Upper lobe of left lung (tissue), 6 donors: ENCODE data around the gene ACAP3. TPM values are rescaled to one million over a fixed set of nuclear protein-coding genes. Genes with fewer than 3 reads are reported as not detected.

ENCODE experiments used
- ATAC-seq, 2 donors: fragments of 200-7000 bp; cut with Tn5 transposase; one replicate each; pipeline ENCODE4 v1.9.1; 2022; ENCODE audit warnings: mild to moderate bottlenecking in 2 of 2, moderate library complexity in 2 of 2; ENCODE audit not compliant: low FRiP score in 2 of 2
- DNase-seq, 2 donors: peaks; one replicate each; pipeline ENCODE4 v3.0.0-alpha.2; 2019 to 2020
- H3K27ac ChIP-seq, 4 donors: fragments of 200-600 bp; sonication (generic); one replicate each; pipeline ENCODE4 v1.5.1; 2016 to 2019
- H3K27me3 ChIP-seq, 4 donors: fragments of 200-600 bp; sonication (generic); one replicate each; pipeline ENCODE4 v1.5.1; 2017 to 2019
- H3K36me3 ChIP-seq, 4 donors: fragments of 200-600 bp; sonication (generic); one replicate each; pipeline ENCODE4 v1.5.1; 2016 to 2019
- H3K4me1 ChIP-seq, 4 donors: fragments of 200-600 bp; sonication (generic); one replicate each; pipeline ENCODE4 v1.5.1; 2018 to 2019
- H3K4me3 ChIP-seq, 4 donors: fragments of 200-600 bp; sonication (generic); one replicate each; pipeline ENCODE4 v1.5.1; 2017 to 2019; ENCODE audit warnings: mild to moderate bottlenecking in 2 of 4, moderate library complexity in 1 of 4
- H3K9me3 ChIP-seq, 4 donors: fragments of 200-600 bp; sonication (generic); one replicate each; pipeline ENCODE4 v1.5.1; 2018 to 2019
- EP300 ChIP-seq, 4 donors: sonication (generic); formaldehyde crosslinking; IDR thresholded peaks; one replicate each; pipeline ENCODE4 v1.5.1; 2017; ENCODE audit warnings: antibody characterized with exemption in 4 of 4, control low read depth in 2 of 4
- POLR2A ChIP-seq, 4 donors: fragments of 450-650 bp; IDR thresholded peaks; one replicate each; pipeline ENCODE4 v1.5.1; 2016 to 2017; ENCODE audit warnings: antibody characterized with exemption in 4 of 4, mild to moderate bottlenecking in 2 of 4
- POLR2AphosphoS5 ChIP-seq, 2 donors: sonication (generic); formaldehyde crosslinking; IDR thresholded peaks; one replicate each; pipeline ENCODE4 v1.5.1; 2017; ENCODE audit warnings: antibody characterized with exemption in 2 of 2
- WGBS, 2 donors: methylation state at CpG; one replicate each; pipeline ENCODE4 v1.1.5; 2017 to 2018; 5-methylcytosine and 5-hydroxymethylcytosine counted together
- total RNA-seq, 6 donors: library from RNA; depleted of rRNA in 4 of 6; stranded (reverse); fragments of >200 nt in 4 of 6; gene quantifications; one replicate each; pipeline versions ENCODE4 v1.1.0 to v1.2.1, GENCODE V29; 2016 to 2021
- TF ChIP-seq, protein P1 (sequence below), 6 experiments: fragments of 450-650 bp in 4 of 6; fragments of 200-600 bp in 2 of 6; sonication (generic) in 2 of 6; IDR thresholded peaks; one replicate each; pipeline ENCODE4 v1.5.1; 2016 to 2019; ENCODE audit warnings: antibody characterized with exemption in 6 of 6
- donor health status: DM: no; HTN: no; CAD: no; lungs with moderate emphysema.
- donor health status: DM: no; HTN: yes; CAD: no; lungs with severe emphysema.

ACAP3 gene
- total RNA-seq, 6 donors from 2014 or later = 33.5 to 166 (median 60.1) TPM

DNA sequence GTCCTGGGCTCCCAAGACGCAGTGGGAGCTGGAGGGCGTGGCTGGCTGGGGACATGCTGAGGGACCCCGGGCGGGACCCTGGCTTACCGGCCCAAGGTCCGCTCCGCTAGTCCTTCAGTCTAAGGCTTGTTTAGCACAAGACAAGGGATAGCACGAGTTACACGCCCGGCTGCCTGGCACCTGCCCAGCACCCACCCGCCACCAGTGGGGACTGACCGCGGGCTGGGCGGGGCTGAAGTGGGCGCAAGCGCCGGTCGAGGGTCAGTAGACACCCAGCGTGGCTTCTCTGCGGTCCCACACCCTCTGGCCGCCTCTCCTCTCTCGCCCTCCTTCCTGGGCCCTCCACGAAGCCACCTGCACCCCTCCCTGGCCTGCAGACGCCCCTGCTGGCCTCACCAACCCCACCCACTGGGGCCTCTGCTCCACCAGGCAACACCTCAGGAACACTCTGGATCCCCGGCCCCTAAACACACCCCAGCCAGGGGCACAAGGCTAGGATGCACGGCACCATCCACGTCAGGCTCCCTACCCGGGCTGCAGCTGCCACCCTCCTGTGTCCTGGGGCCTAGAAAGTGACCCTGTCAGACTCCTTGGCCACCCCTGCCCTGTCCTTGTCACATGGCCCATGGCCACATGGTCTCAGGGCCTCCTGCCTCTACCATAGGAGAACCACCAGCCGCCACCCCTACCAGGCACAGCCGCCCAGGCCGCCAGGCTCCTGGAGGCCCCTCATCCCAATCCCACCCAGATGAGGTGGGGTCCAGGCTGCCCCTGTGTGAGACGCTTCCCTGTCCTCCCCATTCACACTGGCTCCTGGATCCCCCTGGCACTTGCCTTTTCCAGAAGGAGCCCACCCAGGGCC lies 29.4 kb upstream of the ACAP3 start:
- H3K4me3 ChIP-seq = no peak overlapping the region
- no peaks in the 10 kb centered on the region for H3K9me3 ChIP-seq
- H3K4me1 ChIP-seq = peaks cover 0 to 9% (median 0%) of the 10 kb centered on the region in 4 donors
- peaks cover 3 to 70% (median 44%) of the 10 kb centered on the region in 4 donors for H3K36me3 ChIP-seq
- 96 to 97% methylated on average over 31 to 32 of the region's 32 CpGs for WGBS, 2 donors
- ATAC-seq = no peak
- TF ChIP-seq EP300 (IDR thresholded peaks at IDR 0.05) (no peak), POLR2A (IDR thresholded peaks at IDR 0.05) (no peak), POLR2AphosphoS5 (IDR thresholded peaks at IDR 0.05) (no peak)
- TF ChIP-seq, protein P1, sequence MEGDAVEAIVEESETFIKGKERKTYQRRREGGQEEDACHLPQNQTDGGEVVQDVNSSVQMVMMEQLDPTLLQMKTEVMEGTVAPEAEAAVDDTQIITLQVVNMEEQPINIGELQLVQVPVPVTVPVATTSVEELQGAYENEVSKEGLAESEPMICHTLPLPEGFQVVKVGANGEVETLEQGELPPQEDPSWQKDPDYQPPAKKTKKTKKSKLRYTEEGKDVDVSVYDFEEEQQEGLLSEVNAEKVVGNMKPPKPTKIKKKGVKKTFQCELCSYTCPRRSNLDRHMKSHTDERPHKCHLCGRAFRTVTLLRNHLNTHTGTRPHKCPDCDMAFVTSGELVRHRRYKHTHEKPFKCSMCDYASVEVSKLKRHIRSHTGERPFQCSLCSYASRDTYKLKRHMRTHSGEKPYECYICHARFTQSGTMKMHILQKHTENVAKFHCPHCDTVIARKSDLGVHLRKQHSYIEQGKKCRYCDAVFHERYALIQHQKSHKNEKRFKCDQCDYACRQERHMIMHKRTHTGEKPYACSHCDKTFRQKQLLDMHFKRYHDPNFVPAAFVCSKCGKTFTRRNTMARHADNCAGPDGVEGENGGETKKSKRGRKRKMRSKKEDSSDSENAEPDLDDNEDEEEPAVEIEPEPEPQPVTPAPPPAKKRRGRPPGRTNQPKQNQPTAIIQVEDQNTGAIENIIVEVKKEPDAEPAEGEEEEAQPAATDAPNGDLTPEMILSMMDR (IDR thresholded peaks at IDR 0.05) = no peak
- peak in 1 of 2 donors; percentile 81 for DNase-seq
- H3K27me3 ChIP-seq = no peaks in the 10 kb centered on the region
- H3K27ac ChIP-seq = no peak overlapping the region

DNA sequence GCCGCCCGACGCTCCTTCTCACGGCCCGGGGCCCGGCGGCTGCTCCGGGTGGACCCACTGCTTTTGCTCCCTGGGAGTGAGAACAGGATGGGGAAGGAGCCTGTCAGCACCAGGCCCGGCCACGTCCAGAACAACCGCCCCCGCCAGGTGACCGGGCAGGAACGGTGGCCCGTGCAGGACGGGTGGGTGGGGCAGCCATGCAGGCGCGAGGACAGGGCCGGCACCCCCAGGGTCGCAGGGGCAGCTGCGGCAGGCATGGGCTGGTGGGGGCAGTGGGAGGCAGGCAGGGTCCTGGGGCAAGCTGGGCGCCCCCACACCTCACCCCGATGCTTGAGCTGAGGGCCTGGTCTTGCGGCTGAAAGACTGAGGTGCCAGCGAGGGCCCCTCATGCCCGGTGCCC lies 28.7 kb upstream of the ACAP3 start:
- peaks cover 3 to 64% (median 44%) of the 10 kb centered on the region in 4 donors for H3K36me3 ChIP-seq
- H3K4me3 ChIP-seq = no peak overlapping the region
- DNase-seq = peak in 1 of 2 donors; percentile 79
- no peaks in the 10 kb centered on the region for H3K27me3 ChIP-seq
- 96 to 98% methylated on average over 8 to 22 of the region's 26 CpGs for WGBS, 2 donors
- no peak overlapping the region for H3K27ac ChIP-seq
- no peak for ATAC-seq
- TF ChIP-seq POLR2A (IDR thresholded peaks at IDR 0.05) (no peak), EP300 (IDR thresholded peaks at IDR 0.05) (no peak), POLR2AphosphoS5 (IDR thresholded peaks at IDR 0.05) (no peak)
- TF ChIP-seq, protein P1 (IDR thresholded peaks at IDR 0.05) = no peak
- H3K9me3 ChIP-seq = no peaks in the 10 kb centered on the region
- peaks cover 0 to 17% (median 1%) of the 10 kb centered on the region in 4 donors for H3K4me1 ChIP-seq

DNA sequence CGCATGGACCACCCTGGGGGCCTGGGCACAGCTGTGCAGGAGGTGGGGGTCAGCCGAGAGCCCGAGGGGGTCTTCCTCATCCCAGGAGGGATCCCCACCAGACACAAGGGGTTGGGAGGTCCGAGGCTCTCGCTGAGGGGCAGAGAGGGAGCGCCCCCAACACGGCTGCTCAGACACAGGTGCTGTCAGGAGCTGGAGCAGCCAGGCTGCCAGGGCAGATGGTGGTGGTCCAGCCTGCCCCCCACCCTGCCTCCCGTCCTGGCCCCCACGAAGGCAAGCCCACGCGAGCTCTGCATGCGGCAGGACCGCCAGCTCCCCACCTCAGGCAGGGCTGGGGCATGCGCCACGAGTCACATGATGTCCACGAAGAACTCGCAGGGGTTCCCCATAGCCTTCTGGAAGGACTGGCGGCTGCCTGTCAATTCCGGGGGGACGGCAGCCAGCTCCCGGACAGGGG lies 28.1 kb upstream of the ACAP3 start:
- Histone ChIP-seq H3K4me3 (no peak overlapping the region), H3K27me3 (no peaks in the 10 kb centered on the region), H3K4me1 (peaks cover 0 to 23% (median 8%) of the 10 kb centered on the region in 4 donors), H3K27ac (no peak overlapping the region), H3K36me3 (peaks cover 3 to 58% (median 41%) of the 10 kb centered on the region in 4 donors), H3K9me3 (no peaks in the 10 kb centered on the region)
- DNase-seq (peak in 1 of 2 donors; percentile 75), ATAC-seq (no peak)
- TF ChIP-seq POLR2A (IDR thresholded peaks at IDR 0.05) (no peak), EP300 (IDR thresholded peaks at IDR 0.05) (no peak), POLR2AphosphoS5 (IDR thresholded peaks at IDR 0.05) (no peak)
- WGBS, 2 donors = 60 to 88% methylated on average over 1 to 19 of the region's 21 CpGs

DNA sequence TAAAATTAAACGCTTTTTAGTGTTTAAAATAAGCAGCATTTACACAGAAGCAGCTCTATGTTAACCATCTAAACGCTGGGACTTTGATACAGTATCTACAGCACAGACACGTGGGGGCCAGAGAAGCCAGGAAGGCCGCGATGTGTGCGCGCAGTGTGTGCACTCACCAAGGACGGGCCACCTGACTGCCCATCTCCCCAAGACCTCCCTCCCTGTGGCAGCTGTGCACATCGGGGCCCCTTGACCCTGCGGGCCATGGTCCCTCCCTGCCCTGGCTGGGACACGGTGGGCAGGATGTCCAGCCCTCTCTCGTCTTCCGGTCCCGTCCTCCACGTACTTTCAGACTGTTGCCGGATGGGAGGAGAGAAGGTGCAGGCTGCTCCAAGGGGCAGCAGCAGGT lies 27.6 kb upstream of the ACAP3 start:
- 75 to 87% methylated on average over 12 to 16 of the region's 16 CpGs for WGBS, 2 donors
- Histone ChIP-seq H3K27me3 (no peaks in the 10 kb centered on the region), H3K27ac (no peak overlapping the region), H3K9me3 (no peaks in the 10 kb centered on the region), H3K4me1 (peaks cover 0 to 28% (median 11%) of the 10 kb centered on the region in 4 donors), H3K36me3 (peaks cover 3 to 52% (median 37%) of the 10 kb centered on the region in 4 donors), H3K4me3 (no peak overlapping the region)
- DNase-seq (peak in 1 of 2 donors; percentile 59), ATAC-seq (no peak)
- TF ChIP-seq EP300 (IDR thresholded peaks at IDR 0.05) (no peak), POLR2AphosphoS5 (IDR thresholded peaks at IDR 0.05) (no peak), POLR2A (IDR thresholded peaks at IDR 0.05) (no peak)
- TF ChIP-seq, protein P1 (IDR thresholded peaks at IDR 0.05) = no peak

DNA sequence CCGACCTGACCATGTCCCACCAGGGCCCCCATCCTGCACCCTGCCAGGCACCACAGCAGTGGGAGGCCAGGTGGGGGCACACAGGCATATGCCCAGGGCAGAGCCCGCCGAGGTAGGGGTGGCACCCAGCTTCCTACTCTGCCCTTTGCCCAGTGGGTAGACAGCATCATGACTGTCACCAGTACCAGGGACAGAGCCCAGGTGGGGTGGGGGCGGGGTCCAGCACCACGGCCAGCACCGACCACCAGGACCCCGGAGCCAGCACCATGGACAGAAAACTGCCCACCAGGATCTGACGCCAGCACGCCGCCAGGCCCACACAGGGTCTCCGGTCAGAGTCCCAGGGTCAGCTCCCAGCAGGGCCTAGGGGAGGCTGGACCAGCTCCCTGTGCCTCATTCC lies 27.1 kb upstream of the ACAP3 start:
- H3K9me3 ChIP-seq = no peaks in the 10 kb centered on the region
- TF ChIP-seq POLR2A (IDR thresholded peaks at IDR 0.05) (no peak), POLR2AphosphoS5 (IDR thresholded peaks at IDR 0.05) (no peak), EP300 (IDR thresholded peaks at IDR 0.05) (no peak)
- TF ChIP-seq, protein P1 (IDR thresholded peaks at IDR 0.05) = no peak
- H3K4me1 ChIP-seq = peaks cover 0 to 28% (median 11%) of the 10 kb centered on the region in 4 donors
- H3K4me3 ChIP-seq = no peak overlapping the region
- ATAC-seq (no peak), DNase-seq (peak in 1 of 2 donors; percentile 76)
- H3K36me3 ChIP-seq = peaks cover 3 to 48% (median 32%) of the 10 kb centered on the region in 4 donors
- no peaks in the 10 kb centered on the region for H3K27me3 ChIP-seq
- no peak overlapping the region for H3K27ac ChIP-seq
- WGBS, 2 donors = 73% methylated on average over 10 of the region's 11 CpGs; no CpG with 5 or more reads in 1 of the 2 donors
